B cell (primary cell): ENCODE measurements around the gene MPC1.

Experiments
- CTCF ChIP-seq: fragments of 200-600 bp; IDR thresholded peaks from one replicate; pipeline ENCODE4 v1.8.0; 2022; ENCODE audit warnings: antibody characterized with exemption, mild to moderate bottlenecking
- EZH2 ChIP-seq: IDR thresholded peaks from 2 replicates; pipeline ENCODE4 v1.6.1; 2012; ENCODE audit warnings: borderline replicate concordance, low read depth, mild to moderate bottlenecking, moderate library complexity, low read length; ENCODE audit not compliant: insufficient read depth, poor library complexity, severe bottlenecking

- no peak for TF ChIP-seq CTCF
- no peak for TF ChIP-seq EZH2
Observed at GRCh38 chr6:166354143-166354542, 28.6 kb downstream of the MPC1 start.
